Choroid plexus epithelial cell (primary cell): ENCODE data around the gene SNRPD2.
"Not testable (repeated sequence)": the region's sequence is repeated elsewhere in the genome, so short reads cannot be mapped to it uniquely, and the experiment has no call there.

Experiments used
- DNase-seq: peaks from one replicate; pipeline ENCODE4 v3.0.0-alpha.2; 2010; ENCODE audit warnings: low read depth
- H3K4me3 ChIP-seq: 2 replicates; pipeline ENCODE4 v1.5.1; 2011; ENCODE audit warnings: low read depth, mild to moderate bottlenecking, control low read depth, low read length, moderate library complexity
- TF ChIP-seq, protein P1 (sequence below): conservative IDR thresholded peaks from 2 replicates; pipeline ENCODE4 v1.5.1; 2011; ENCODE audit warnings: low read depth, mild to moderate bottlenecking, control low read depth, inconsistent platforms, low read length, moderate library complexity

Gene SNRPD2

DNA sequence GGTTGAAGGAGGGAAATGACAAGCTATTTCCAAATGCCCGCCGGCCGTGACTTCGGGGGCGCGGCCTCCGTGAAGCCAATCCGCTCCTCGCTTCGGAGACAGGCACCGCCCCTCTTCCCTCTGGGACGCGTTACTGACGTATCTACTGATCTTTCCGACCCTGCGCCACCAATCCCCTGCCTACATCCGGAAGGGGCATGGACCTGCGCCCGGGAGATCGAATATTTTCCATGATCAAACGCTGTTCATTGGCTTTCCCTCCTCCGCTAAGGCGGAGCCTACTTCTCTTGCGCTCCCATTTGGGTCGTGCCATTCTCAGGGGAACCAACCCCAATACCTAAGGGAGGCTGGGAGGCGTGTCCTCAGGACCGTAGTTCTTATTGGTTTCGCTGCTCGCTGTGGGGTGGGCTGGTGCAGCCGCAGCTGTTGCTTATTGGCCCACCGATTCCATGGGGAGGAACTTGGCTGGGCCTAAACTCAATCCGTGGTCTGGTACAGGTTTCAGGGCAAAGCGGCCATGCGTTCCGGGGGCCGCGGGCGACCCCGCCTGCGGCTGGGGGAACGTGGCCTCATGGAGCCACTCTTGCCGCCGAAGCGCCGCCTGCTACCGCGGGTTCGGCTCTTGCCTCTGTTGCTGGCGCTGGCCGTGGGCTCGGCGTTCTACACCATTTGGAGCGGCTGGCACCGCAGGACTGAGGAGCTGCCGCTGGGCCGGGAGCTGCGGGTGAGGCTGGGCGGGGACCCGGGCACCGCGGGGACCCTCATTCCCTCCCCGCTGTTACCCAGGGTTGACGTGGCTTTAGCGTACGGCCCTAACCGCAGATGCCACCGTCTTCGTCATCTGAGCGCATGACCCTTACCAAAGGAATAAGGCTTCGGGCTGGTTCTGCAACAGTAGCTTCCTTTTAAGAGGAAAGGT lies 693 bp upstream of the SNRPD2 start, which contains the start of gene QPCTL:
Gene QPCTL, plus strand, starts transcription at position 480 of the 919 bp plus-strand sequence. Its CDS starts 38 bp downstream, at position 518.
- peak within 1 kb of the TSS; percentile 78 for H3K4me3 ChIP-seq
- peak; percentile 100 for DNase-seq
- TF ChIP-seq, protein P1, sequence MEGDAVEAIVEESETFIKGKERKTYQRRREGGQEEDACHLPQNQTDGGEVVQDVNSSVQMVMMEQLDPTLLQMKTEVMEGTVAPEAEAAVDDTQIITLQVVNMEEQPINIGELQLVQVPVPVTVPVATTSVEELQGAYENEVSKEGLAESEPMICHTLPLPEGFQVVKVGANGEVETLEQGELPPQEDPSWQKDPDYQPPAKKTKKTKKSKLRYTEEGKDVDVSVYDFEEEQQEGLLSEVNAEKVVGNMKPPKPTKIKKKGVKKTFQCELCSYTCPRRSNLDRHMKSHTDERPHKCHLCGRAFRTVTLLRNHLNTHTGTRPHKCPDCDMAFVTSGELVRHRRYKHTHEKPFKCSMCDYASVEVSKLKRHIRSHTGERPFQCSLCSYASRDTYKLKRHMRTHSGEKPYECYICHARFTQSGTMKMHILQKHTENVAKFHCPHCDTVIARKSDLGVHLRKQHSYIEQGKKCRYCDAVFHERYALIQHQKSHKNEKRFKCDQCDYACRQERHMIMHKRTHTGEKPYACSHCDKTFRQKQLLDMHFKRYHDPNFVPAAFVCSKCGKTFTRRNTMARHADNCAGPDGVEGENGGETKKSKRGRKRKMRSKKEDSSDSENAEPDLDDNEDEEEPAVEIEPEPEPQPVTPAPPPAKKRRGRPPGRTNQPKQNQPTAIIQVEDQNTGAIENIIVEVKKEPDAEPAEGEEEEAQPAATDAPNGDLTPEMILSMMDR = no peak

- TF ChIP-seq, protein P1 = no peak
- no peak overlapping the region for H3K4me3 ChIP-seq
- DNase-seq = no peak
These were observed 4.2 kb downstream of the SNRPD2 start for GRCh38 chr19:45687599-45687998.

GRCh38 chr19:45685045-45685444 lies 6.7 kb downstream of the SNRPD2 start:
- not testable (repeated sequence) for DNase-seq, H3K4me3 ChIP-seq

DNA sequence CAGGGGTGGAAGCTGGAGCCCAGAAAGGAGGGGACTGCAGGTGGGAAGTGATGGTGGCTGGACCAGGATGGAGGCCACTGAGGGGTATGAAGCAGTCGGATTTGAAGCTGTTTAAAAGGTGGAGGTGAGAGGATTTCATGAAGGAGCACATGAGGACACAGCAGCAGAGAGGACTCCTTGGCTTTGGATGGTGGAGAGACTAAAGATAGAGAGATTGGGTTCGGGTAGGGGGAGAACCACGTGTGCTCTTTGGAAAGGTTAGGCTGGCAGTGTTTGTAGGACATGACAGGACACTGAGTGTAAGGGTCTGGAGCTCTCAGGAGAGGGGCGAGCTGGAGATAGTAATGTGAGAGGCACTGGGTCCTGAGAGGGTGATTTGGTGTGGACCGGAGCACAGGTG lies 8.8 kb downstream of the SNRPD2 start:
- TF ChIP-seq, protein P1 = no peak
- DNase-seq = no peak
- H3K4me3 ChIP-seq = no peak overlapping the region

- TF ChIP-seq, protein P1 = no peak
- DNase-seq = no peak
- no peak overlapping the region for H3K4me3 ChIP-seq
These were observed 9.6 kb downstream of the SNRPD2 start for GRCh38 chr19:45682117-45682516.

DNA sequence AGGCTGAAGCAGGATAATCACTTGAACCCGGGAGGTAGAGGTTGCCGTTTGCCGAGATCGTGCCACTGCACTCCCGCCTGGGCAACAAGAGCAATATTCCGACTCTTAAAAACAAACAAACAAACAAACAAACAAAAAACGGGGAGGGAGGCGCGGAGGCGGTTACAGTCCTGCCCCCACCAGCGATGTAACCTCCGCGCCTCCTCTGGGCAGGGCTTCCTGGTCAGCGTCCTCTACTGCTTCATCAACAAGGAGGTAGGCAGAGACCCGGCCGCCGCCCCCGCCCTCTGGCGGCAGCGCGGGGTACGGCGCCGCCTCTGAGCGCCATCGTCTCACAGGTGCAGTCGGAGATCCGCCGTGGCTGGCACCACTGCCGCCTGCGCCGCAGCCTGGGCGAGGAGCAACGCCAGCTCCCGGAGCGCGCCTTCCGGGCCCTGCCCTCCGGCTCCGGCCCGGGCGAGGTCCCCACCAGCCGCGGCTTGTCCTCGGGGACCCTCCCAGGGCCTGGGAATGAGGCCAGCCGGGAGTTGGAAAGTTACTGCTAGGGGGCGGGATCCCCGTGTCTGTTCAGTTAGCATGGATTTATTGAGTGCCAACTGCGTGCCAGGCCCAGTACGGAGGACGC lies 10.2 kb downstream of the SNRPD2 start:
- peak overlapping the region; percentile 46 for H3K4me3 ChIP-seq
- DNase-seq = peak; percentile 83
- TF ChIP-seq, protein P1 = peak; percentile 73

DNA sequence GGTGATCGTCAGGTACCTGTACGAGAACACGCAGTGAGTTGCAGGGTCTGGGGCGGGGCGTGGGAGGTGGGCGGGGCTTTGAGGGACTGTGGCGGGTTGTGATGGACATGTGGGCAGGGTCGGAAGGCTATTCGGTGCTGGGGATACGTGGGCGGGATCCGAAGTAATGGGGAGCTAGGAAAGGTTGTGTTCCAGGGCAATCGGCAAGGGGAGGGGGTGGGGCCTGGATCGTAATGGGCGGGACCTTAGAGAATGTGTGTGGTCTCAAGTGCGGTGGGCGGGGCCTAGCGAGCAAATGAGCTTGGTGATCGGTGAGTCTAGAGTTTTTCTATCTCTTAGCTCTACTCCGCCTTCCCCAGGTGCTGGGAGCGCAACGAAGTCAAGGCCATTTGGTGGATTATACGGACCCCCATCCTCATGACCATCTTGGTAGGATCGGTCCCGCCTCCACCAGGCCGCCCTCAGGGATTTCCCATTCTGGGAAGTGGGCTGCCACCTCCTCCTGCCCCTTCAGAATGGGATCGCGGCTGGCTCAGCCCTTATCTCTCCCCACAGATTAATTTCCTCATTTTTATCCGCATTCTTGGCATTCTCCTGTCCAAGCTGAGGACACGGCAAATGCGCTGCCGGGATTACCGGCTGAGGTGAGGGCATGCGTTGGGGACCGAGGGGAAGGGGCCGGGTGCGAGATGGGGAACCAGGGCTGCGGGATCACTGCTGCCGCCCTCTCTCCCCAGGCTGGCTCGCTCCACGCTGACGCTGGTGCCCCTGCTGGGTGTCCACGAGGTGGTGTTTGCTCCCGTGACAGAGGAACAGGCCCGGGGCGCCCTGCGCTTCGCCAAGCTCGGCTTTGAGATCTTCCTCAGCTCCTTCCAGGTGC lies 14.2 kb downstream of the SNRPD2 start:
- peak overlapping the region; percentile 51 for H3K4me3 ChIP-seq
- peak; percentile 96 for DNase-seq
- TF ChIP-seq, protein P1 = peak; percentile 29
